ENCODE measurements around the gene DPH7. TPM values are rescaled to one million over a fixed set of nuclear protein-coding genes. Genes with fewer than 3 reads are reported as not detected.
A peak's percentile ranks its signal among the peaks of the same experiment; 100 is the strongest.

The DPH7 gene
- total RNA-seq, 1 experiment from 2014 or later, result 54.4 TPM

DNA sequence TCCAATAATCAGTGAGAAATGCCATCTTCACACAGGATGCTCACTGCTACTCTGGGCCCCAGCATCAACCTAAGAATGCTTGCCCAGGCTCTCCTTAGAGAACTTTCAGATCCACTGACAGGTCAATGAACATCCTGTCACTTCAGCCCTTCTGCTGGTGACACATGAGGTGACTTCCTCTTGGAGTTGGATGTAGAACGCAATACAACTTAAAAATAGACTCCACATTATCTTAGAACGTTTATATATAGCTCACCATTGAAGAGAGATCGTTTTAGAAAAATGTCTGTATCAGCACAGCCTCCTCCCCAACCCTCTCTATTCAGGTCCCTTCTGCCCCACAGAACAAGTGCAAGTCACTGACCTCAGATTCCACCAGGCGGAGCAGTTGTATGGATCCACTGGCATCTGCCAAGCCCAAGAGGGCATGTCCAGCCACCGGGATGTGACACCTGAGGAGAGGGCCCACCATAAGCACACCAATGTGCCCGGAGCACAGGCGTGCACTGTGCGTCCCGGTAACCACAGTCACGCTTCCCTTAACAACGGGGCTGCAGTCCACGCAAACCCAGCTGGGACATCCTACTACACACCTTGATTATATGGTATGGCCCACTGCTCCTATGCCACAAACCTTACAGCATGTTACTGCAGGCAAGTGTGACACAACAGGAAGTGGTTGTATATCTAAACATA lies 2.9 kb downstream of the DPH7 start:
- no TSS peak for BruUV-seq (replicated peaks)
- RAD21 ChIA-PET (ENCODE audit: low non-redundant PET in 1 of 2, low total read pairs in 2 of 2, uncharacterized antibody in 2 of 2, unreplicated experiment in 2 of 2), result no interaction called here
- no peak overlapping the region for H3K4me3 ChIP-seq (replicated peaks in 1 of 2; ENCODE audit: low read depth in 1 of 2, low read length in 2 of 2)
- TF ChIP-seq CBX3 (IDR thresholded peaks at IDR 0.05; ENCODE audit: low read depth) (no peak), SRF (IDR thresholded peaks at IDR 0.05; ENCODE audit: low read depth) (no peak), ZNF274 (IDR thresholded peaks at IDR 0.05; ENCODE audit: low read depth, low read length) (no peak), ZFX (IDR thresholded peaks at IDR 0.05) (no peak), EZH2 (IDR thresholded peaks at IDR 0.05) (no peak)
- TF ChIP-seq, protein P1, sequence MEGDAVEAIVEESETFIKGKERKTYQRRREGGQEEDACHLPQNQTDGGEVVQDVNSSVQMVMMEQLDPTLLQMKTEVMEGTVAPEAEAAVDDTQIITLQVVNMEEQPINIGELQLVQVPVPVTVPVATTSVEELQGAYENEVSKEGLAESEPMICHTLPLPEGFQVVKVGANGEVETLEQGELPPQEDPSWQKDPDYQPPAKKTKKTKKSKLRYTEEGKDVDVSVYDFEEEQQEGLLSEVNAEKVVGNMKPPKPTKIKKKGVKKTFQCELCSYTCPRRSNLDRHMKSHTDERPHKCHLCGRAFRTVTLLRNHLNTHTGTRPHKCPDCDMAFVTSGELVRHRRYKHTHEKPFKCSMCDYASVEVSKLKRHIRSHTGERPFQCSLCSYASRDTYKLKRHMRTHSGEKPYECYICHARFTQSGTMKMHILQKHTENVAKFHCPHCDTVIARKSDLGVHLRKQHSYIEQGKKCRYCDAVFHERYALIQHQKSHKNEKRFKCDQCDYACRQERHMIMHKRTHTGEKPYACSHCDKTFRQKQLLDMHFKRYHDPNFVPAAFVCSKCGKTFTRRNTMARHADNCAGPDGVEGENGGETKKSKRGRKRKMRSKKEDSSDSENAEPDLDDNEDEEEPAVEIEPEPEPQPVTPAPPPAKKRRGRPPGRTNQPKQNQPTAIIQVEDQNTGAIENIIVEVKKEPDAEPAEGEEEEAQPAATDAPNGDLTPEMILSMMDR (IDR thresholded peaks at IDR 0.05 in 2 of 3, conservative IDR thresholded peaks at IDR 0.05 in 1 of 3; ENCODE audit: borderline replicate concordance in 1 of 3, insufficient read depth in 1 of 3, low read depth in 2 of 3, low read length in 2 of 3), result 0 out of 6 replicates have a peak, but pooled peaks of 1 of the 3 experiments have one; percentile 6
- no peak overlapping the region for H3K9ac ChIP-seq (ENCODE audit: low read length)
- peaks cover 63% of the 10 kb centered on the region for H3K79me2 ChIP-seq (ENCODE audit: insufficient read depth, low read length)
- no peaks in the 10 kb centered on the region for H3K27me3 ChIP-seq (ENCODE audit: insufficient read depth, low read length)
- POLR2A ChIA-PET, result no interaction called here
- no peaks in the 10 kb centered on the region for H4K20me1 ChIP-seq (ENCODE audit: insufficient read depth)
- H3K9me3 ChIP-seq (ENCODE audit: control insufficient read depth in 1 of 2, insufficient read depth in 1 of 2, low read depth in 1 of 2, low read length in 2 of 2), result no peaks in the 10 kb centered on the region
- ATAC-seq (no peak), DNase-seq (ENCODE audit: low read depth, low spot score) (no peak)
- peaks cover 6 to 15% of the 10 kb centered on the region in 2 experiments; a peak in 3 of 4 replicates for H3K4me1 ChIP-seq (ENCODE audit: control insufficient read depth in 1 of 2, insufficient read depth in 2 of 2, low read length in 2 of 2)
- H3K27ac ChIP-seq (ENCODE audit: low read depth, low read length), result peak overlapping the region; percentile 1; the same call in 1 of the 2 replicates
- peaks cover 19 to 39% of the 10 kb centered on the region in 2 experiments for H3K36me3 ChIP-seq (ENCODE audit: control insufficient read depth in 1 of 2, insufficient read depth in 2 of 2, low read length in 2 of 2)
- CTCF ChIA-PET, result no interaction called here
- H3K9me2 ChIP-seq (ENCODE audit: insufficient read depth), result no peaks in the 10 kb centered on the region
- H2AFZ ChIP-seq (ENCODE audit: low read depth, low read length, poor library complexity, severe bottlenecking), result no peak overlapping the region
- H3K4me2 ChIP-seq (ENCODE audit: low read length), result no peak overlapping the region
- intact Hi-C loops (cut with micrococcal nuclease), result loop anchor here (5.0 kb wide), 1 partner anchor 36 kb away; no protein-coding TSS in a partner anchor

- DNase-seq (ENCODE audit: low read depth, low spot score), result no peak
- peaks cover 68% of the 10 kb centered on the region for H3K79me2 ChIP-seq (ENCODE audit: insufficient read depth, low read length)
- no peaks in the 10 kb centered on the region for H3K27me3 ChIP-seq (ENCODE audit: insufficient read depth, low read length)
- BruUV-seq (replicated peaks), result no TSS peak
- H3K27ac ChIP-seq (ENCODE audit: low read depth, low read length), result no peak overlapping the region
- H2AFZ ChIP-seq (ENCODE audit: low read depth, low read length, poor library complexity, severe bottlenecking), result no peak overlapping the region
- peaks cover 6 to 15% of the 10 kb centered on the region in 2 experiments; a peak in 3 of 4 replicates for H3K4me1 ChIP-seq (ENCODE audit: control insufficient read depth in 1 of 2, insufficient read depth in 2 of 2, low read length in 2 of 2)
- RAD21 ChIA-PET (ENCODE audit: low non-redundant PET in 1 of 2, low total read pairs in 2 of 2, uncharacterized antibody in 2 of 2, unreplicated experiment in 2 of 2), result no interaction called here
- H3K9me3 ChIP-seq (ENCODE audit: control insufficient read depth in 1 of 2, insufficient read depth in 1 of 2, low read depth in 1 of 2, low read length in 2 of 2), result no peaks in the 10 kb centered on the region
- H4K20me1 ChIP-seq (ENCODE audit: insufficient read depth), result no peaks in the 10 kb centered on the region
- no peak overlapping the region for H3K9ac ChIP-seq (ENCODE audit: low read length)
- POLR2A ChIA-PET, result no interaction called here
- intact Hi-C loops (cut with micrococcal nuclease), result loop anchor here (5.0 kb wide), 1 partner anchor 37 kb away; no protein-coding TSS in a partner anchor
- no peak overlapping the region for H3K4me2 ChIP-seq (ENCODE audit: low read length)
- H3K9me2 ChIP-seq (ENCODE audit: insufficient read depth), result no peaks in the 10 kb centered on the region
- CTCF ChIA-PET, result no interaction called here
- no peak overlapping the region for H3K4me3 ChIP-seq (replicated peaks in 1 of 2; ENCODE audit: low read depth in 1 of 2, low read length in 2 of 2)
- H3K36me3 ChIP-seq (ENCODE audit: control insufficient read depth in 1 of 2, insufficient read depth in 2 of 2, low read length in 2 of 2), result peaks cover 19 to 41% of the 10 kb centered on the region in 2 experiments
- ATAC-seq, result no peak
- TF ChIP-seq CEBPB (IDR thresholded peaks at IDR 0.05; ENCODE audit: low read depth), result no peak
- TF ChIP-seq POLR2AphosphoS5 (IDR thresholded peaks at IDR 0.05; ENCODE audit: low read depth, low read length), result no peak
- no peak for TF ChIP-seq EGR1 (IDR thresholded peaks at IDR 0.05; ENCODE audit: low read depth)
- TF ChIP-seq, protein P1 (IDR thresholded peaks at IDR 0.05 in 2 of 3, conservative IDR thresholded peaks at IDR 0.05 in 1 of 3; ENCODE audit: borderline replicate concordance in 1 of 3, insufficient read depth in 1 of 3, low read depth in 2 of 3, low read length in 2 of 3), result no peak
- TF ChIP-seq EZH2phosphoT487 (IDR thresholded peaks at IDR 0.05; ENCODE audit: borderline replicate concordance), result no peak
- no peak for TF ChIP-seq JUND (IDR thresholded peaks at IDR 0.05)
- no peak for TF ChIP-seq FOSL1 (IDR thresholded peaks at IDR 0.05; ENCODE audit: low read depth)
- TF ChIP-seq, protein P2, sequence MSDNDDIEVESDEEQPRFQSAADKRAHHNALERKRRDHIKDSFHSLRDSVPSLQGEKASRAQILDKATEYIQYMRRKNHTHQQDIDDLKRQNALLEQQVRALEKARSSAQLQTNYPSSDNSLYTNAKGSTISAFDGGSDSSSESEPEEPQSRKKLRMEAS (IDR thresholded peaks at IDR 0.05), result no peak
- TF ChIP-seq POLR2A (IDR thresholded peaks at IDR 0.05; ENCODE audit: borderline replicate concordance, extremely low read depth, insufficient read depth, insufficient read length), result no peak
- TF ChIP-seq SRF (IDR thresholded peaks at IDR 0.05; ENCODE audit: low read depth), result no peak
- no peak for TF ChIP-seq YY1 (IDR thresholded peaks at IDR 0.05; ENCODE audit: extremely low read depth, insufficient replicate concordance, low read depth, low read length)
- no peak for TF ChIP-seq ATF3 (IDR thresholded peaks at IDR 0.05)
- no peak for TF ChIP-seq ELF1 (IDR thresholded peaks at IDR 0.05; ENCODE audit: borderline replicate concordance, low read depth)
Observed at GRCh38 chr9:137575364-137575715, 3.4 kb downstream of the DPH7 start.

All from HCT116 (cell line).